Activated naive CD8-positive, alpha-beta T cell treated with anti-CD3 and anti-CD28 coated beads, Interleukin-2, amount 10 ng/mL, durations not matched to agents 7 days and 5 days (primary cell): Measurements from ENCODE around the gene UBE2C. TPM values are rescaled to one million over a fixed set of nuclear protein-coding genes. Genes with fewer than 3 reads are reported as not detected.
"Not testable (repeated sequence)": the region's sequence is repeated elsewhere in the genome, so short reads cannot be mapped to it uniquely, and the experiment has no call there.

Source experiments
- ATAC-seq: fragments of 150-1000 bp; cut with Tn5 transposase; one replicate; pipeline ENCODE4 v1.10.0; 2021; ENCODE audit warnings: low read depth, moderate library complexity
- POLR2A ChIA-PET: fragments of 350-600 bp; sonication (Branson Sonifier 250); formaldehyde crosslinking; loops from one replicate; lab custom pipeline; 2021; ENCODE audit warnings: antibody characterized with exemption; lab: Charles Lee
- DNase-seq: peaks from one replicate; pipeline ENCODE4 v3.0.0; 2021
- H3K27ac Mint-ChIP-seq: one replicate; pipeline ENCODE4 v1.8.0; 2022; ENCODE audit warnings: mild to moderate bottlenecking, mixed read lengths
- H3K27me3 Mint-ChIP-seq: one replicate; pipeline ENCODE4 v1.8.0; 2022; ENCODE audit warnings: mild to moderate bottlenecking, moderate library complexity, mixed read lengths
- H3K36me3 Mint-ChIP-seq: one replicate; pipeline ENCODE4 v1.8.0; 2021; ENCODE audit warnings: mild to moderate bottlenecking, mixed read lengths
- H3K4me1 Mint-ChIP-seq: one replicate; pipeline ENCODE4 v1.8.0; 2021; ENCODE audit warnings: mixed read lengths
- H3K4me3 Mint-ChIP-seq: one replicate; pipeline ENCODE4 v1.8.0; 2022; ENCODE audit warnings: mild to moderate bottlenecking, moderate library complexity, mixed read lengths
- H3K9me3 Mint-ChIP-seq: one replicate; pipeline ENCODE4 v1.8.0; 2021; ENCODE audit warnings: mixed read lengths
- total RNA-seq, 2 experiments: library from RNA; stranded (reverse); gene quantifications; one replicate each; pipeline ENCODE4 v1.2.3, GENCODE V29; 2021

UBE2C gene
- total RNA-seq, 2 experiments from 2014 or later = 153 to 154 TPM

DNA sequence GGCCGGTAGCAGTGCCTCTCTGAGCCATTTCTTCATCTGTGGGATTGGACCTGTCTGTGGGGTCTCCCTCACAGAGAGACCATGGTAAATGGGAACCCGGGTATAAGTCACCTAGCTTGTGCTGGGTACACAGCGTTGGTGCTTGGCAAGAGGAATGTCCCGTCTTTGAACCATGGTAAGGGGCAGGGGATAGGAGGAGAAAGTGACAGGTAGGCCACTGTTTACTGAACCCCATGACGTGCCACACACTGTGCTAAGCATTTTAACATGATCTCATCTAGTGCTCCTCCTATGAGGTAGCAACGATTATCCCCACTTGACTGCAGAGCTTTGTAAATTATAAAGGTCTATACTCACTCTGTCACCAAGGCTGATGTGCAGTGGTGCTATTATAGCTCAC lies 15.3 kb downstream of the UBE2C start:
- no peak overlapping the region for H3K4me3 Mint-ChIP-seq
- ATAC-seq = no peak
- no peak overlapping the region for H3K27ac Mint-ChIP-seq
- peaks cover 17% of the 10 kb centered on the region for H3K4me1 Mint-ChIP-seq
- H3K36me3 Mint-ChIP-seq = peaks cover 2% of the 10 kb centered on the region
- POLR2A ChIA-PET = interaction anchor here (0.6 to 1.1 kb wide), 3 partner anchors 10 to 535 kb away, joined by 3 to 4 read pairs (median 3); no protein-coding TSS in a partner anchor
- H3K27me3 Mint-ChIP-seq = peaks cover 34% of the 10 kb centered on the region
- no peaks in the 10 kb centered on the region for H3K9me3 Mint-ChIP-seq
- no peak for DNase-seq

DNA sequence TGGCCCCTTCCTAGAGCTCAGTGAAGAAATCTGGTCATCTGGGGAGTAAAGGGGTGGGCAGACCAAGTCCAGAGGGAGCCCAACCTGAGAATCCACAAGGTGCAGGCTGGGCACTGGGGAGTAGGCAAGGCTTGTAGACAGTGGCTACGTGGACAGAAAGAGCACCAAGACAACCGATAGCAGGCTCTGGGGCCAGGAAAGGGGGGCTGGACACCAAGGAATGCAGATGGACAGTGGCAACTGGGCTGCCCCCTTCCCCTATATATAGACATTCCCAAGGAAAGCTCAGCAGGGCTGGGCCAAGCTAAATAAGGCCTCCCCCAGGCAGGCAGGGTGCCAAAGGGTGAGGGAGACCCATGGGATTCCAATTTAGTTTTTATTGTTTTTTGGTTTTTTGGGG lies 16.1 kb downstream of the UBE2C start:
- H3K27ac Mint-ChIP-seq = no peak overlapping the region

DNA sequence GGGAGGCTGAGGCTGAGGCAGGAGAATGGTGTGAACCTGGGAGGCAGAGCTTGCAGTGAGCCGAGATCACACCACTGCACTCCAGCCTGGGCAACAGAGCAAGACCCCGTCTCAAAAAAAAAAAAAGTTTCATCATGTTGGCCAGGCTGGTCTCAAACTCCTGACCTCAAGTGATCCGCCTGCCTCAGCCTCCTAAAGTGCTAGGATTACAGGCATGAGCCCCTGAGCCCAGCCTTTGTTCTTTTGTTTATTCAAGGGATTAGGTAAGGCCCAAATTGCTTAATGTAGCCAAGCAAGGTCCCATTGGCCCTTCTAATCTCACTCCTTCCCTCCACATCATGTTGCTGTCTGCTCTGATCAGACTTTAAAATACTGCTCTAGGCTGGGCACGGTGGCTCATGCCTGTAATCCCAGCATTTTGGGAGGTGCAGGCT lies 17.2 kb downstream of the UBE2C start:
- DNase-seq, H3K36me3 Mint-ChIP-seq, H3K9me3 Mint-ChIP-seq, H3K27ac Mint-ChIP-seq, H3K4me3 Mint-ChIP-seq, ATAC-seq, POLR2A ChIA-PET, H3K4me1 Mint-ChIP-seq: not testable (repeated sequence)
- H3K27me3 Mint-ChIP-seq = peaks cover 15% of the 10 kb centered on the region

More for the DNA sequence above, 16.1 kb downstream of the UBE2C start:
- H3K36me3 Mint-ChIP-seq = peaks cover 2% of the 10 kb centered on the region
- ATAC-seq (no peak), DNase-seq (no peak)
- no peak overlapping the region for H3K4me3 Mint-ChIP-seq
- peaks cover 21% of the 10 kb centered on the region for H3K4me1 Mint-ChIP-seq
- POLR2A ChIA-PET = interaction anchor here (0.9 to 1.1 kb wide), 2 partner anchors 10 to 46 kb away, joined by 3 to 4 read pairs; no protein-coding TSS in a partner anchor
- peaks cover 25% of the 10 kb centered on the region for H3K27me3 Mint-ChIP-seq
- no peaks in the 10 kb centered on the region for H3K9me3 Mint-ChIP-seq

DNA sequence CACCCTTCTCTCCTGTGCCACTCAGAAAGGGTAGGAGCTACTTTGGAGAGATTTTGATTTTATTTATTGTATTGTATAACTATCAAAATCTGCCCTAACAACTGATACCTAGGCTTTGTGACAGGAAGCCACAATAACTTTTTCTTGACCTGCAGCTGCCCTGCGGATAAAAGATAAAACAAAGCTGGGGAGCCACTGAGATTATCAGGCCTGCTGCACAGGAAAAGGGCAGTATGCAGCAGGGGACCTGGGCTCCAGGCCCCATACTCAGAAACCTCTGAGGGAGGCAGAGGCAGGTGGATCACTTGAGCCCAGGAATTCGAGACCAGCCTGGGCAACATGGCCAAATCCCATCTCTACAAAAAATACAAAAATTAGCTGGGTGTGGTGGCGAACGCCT lies 20.2 kb downstream of the UBE2C start:
- Mint-ChIP-seq H3K36me3 (no peaks in the 10 kb centered on the region), H3K27ac (no peak overlapping the region), H3K27me3 (peaks cover 11% of the 10 kb centered on the region), H3K4me1 (peaks cover 8% of the 10 kb centered on the region), H3K4me3 (peak overlapping the region; percentile 80), H3K9me3 (no peaks in the 10 kb centered on the region)
- ATAC-seq = no peak
- DNase-seq = no peak
- POLR2A ChIA-PET = interaction anchor here (0.6 to 2.1 kb wide), 6 partner anchors 10 to 52 kb away, joined by 3 to 6 read pairs (median 3); partner anchors contain the start of gene ACOT8

DNA sequence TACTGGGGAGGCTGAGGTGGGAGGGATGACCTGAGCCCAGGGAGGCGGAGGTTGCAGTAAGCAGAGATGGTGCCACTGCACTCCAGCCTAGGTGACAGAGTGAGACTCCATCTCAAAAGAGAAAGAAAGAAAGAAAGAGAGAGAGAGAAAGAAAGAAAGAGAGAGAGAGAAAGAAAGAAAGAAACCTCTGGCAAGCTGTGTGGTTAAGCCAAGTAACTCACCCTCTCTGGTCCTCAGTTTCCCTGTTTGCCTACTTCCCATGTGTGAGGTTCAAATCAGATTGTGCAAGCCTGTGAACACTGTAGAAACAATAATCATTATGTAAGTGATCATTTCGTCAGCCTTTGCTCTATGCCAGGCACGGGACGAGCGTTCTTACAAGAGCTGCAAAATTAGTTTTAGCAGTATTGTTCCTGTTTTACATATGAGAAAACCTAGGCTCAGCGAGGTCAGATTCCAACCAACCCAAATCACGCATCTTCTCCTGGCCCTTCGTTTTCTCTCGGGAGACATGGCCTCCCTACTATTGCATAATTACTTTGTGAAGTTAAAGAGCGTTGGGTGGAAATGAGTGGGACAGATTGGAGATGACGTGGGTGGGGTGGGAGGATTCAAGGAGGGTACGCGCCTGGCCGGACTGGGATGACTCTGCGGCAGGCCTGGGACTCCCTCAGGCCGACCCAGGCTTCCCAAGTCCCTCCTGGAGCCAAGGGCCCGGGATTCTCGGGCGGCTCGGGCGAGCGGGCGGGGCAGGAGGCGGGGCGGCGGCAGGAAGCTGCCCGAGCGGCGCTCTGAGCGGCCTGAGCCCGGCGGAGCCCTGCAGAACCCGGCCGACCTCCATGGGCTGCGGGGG lies 20.8 kb downstream of the UBE2C start, which contains the start of gene SNX21:
Gene SNX21, plus strand, starts transcription at position 770 of the 853 bp plus-strand sequence. CDS start 121 bp downstream, outside the sequence.
- peaks cover 8% of the 10 kb centered on the region for H3K27me3 Mint-ChIP-seq
- H3K4me1 Mint-ChIP-seq = peaks cover 8% of the 10 kb centered on the region
- peak within 1 kb of the TSS; percentile 67 for H3K27ac Mint-ChIP-seq
- DNase-seq (peak; percentile 67), ATAC-seq (peak; percentile 82)
- H3K36me3 Mint-ChIP-seq = no peaks in the 10 kb centered on the region
- peak within 1 kb of the TSS; percentile 80 for H3K4me3 Mint-ChIP-seq
- H3K9me3 Mint-ChIP-seq = no peaks in the 10 kb centered on the region
- POLR2A ChIA-PET = interaction anchor here (0.6 to 2.1 kb wide), 12 partner anchors 9 to 100 kb away, joined by 3 to 7 read pairs (median 4); partner anchors contain the start of genes ACOT8, UBE2C and ZSWIM3

DNA sequence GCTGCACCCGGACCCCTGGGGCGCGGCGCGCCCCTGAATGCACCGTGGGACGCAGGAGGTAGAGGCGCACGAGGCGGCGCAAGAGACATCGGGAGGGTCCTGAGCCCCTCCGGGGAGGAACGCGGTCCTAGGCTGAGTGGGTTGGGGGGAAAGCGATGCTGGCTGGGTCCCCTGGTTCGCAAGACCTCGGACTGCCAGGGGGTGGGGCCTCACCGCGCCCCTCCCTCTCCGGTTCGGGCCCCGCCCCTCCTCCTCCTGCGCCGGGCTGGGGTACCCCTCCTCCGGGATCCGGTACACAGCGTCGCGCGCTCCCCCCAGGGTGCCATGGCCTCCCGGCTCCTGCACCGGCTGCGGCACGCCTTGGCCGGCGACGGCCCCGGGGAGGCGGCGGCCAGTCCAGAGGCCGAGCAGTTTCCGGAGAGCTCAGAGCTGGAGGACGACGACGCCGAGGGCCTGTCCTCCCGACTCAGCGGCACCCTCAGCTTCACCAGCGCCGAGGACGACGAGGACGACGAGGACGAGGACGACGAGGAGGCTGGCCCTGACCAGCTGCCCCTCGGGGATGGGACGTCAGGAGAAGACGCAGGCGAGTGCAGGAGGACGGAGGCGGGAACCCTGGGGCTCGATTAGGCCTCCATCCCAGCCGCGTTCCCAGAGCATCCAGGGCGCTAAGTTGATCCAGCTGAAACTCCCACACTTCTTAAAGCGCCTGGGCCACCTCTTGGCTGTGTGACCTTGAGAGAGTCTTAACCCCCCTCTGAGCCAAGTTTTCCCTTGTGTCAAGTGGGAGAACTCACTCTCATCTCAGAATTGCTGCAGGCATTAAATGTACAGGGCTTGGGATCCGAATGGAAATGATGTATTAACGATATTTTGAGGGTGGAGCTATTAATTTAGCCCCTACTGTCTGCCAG lies 21.7 kb downstream of the UBE2C start:
- DNase-seq = peak; percentile 71
- peak; percentile 69 for ATAC-seq
- Mint-ChIP-seq H3K4me1 (peaks cover 8% of the 10 kb centered on the region), H3K4me3 (peak overlapping the region; percentile 80), H3K27me3 (peaks cover 5% of the 10 kb centered on the region), H3K9me3 (no peaks in the 10 kb centered on the region), H3K36me3 (no peaks in the 10 kb centered on the region), H3K27ac (no peak overlapping the region)
- POLR2A ChIA-PET = interaction anchor here (0.5 to 2.1 kb wide), 11 partner anchors 8 to 124 kb away, joined by 3 to 7 read pairs (median 4); partner anchors contain the start of genes ACOT8, PCIF1, UBE2C and ZSWIM3

DNA sequence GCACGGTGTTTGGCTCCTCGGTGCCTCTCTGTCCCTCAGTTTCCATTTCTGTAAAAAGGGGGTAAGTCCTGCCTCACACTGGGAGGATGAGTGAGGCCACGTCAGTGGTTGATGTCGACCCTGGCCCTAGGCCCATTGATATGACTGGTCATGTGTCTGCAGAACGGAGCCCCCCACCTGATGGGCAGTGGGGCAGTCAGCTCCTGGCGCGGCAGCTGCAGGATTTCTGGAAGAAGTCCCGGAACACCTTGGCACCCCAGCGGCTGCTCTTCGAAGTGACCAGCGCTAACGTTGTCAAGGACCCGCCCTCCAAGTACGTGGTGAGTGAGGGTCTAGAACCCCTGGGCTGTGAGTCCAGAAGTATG lies 22.3 kb downstream of the UBE2C start:
- POLR2A ChIA-PET = interaction anchor here (0.9 to 2.1 kb wide), 4 partner anchors 12 to 100 kb away, joined by 3 to 7 read pairs (median 5); partner anchors contain the start of genes ACOT8, PCIF1 and ZSWIM3
- Mint-ChIP-seq H3K27ac (no peak overlapping the region), H3K4me1 (peaks cover 8% of the 10 kb centered on the region), H3K36me3 (no peaks in the 10 kb centered on the region), H3K9me3 (no peaks in the 10 kb centered on the region), H3K4me3 (peak overlapping the region; percentile 80), H3K27me3 (peaks cover 5% of the 10 kb centered on the region)
- ATAC-seq (no peak), DNase-seq (no peak)

DNA sequence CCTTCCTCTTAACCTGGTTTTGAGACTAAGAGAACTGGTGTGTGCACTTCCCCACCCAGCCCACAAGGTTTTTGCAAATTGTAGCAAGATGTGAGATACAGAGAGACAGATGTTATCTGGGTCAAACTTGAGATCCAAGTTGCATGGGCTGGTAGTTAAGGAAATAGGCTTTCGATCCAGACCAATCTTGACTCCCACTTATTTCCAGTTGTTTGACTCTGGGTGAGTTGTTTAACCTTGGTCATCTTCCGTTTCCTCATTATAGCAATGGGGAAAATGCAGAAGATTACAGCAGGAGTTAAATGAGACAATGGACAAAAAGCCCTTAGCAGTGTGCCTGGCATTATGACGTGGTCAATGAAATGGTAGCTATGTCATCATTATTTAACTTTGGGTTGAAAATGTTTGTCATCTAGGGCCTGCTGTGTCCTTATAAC lies 22.9 kb downstream of the UBE2C start:
- ATAC-seq = no peak
- Mint-ChIP-seq H3K36me3 (no peaks in the 10 kb centered on the region), H3K9me3 (no peaks in the 10 kb centered on the region), H3K27me3 (peaks cover 4% of the 10 kb centered on the region), H3K4me3 (peak overlapping the region; percentile 80), H3K27ac (no peak overlapping the region), H3K4me1 (peaks cover 8% of the 10 kb centered on the region)
- POLR2A ChIA-PET = no interaction called here
- no peak for DNase-seq

DNA sequence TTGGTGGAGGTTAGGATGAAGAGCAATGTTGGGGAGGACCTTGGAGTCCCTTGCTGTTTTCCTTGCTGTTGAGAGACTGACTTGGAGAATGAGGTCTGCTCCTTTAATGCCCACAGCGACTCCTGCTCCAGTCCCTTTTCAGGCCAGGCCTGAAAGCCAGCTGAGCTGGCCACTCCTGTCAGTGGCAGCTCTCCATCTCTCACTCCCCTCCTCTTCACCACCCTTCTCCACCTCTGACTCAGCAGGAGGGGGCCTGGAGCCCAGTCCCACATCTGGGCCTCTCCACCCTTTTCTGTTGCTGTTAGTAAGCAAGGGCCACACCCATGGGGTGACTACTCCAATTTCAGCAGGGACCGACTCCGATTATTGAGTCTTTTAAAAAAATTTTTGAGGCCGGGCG lies 23.4 kb downstream of the UBE2C start:
- no peak for ATAC-seq
- peaks cover 8% of the 10 kb centered on the region for H3K4me1 Mint-ChIP-seq
- H3K27me3 Mint-ChIP-seq = peaks cover 4% of the 10 kb centered on the region
- no peak overlapping the region for H3K4me3 Mint-ChIP-seq
- H3K36me3 Mint-ChIP-seq = no peaks in the 10 kb centered on the region
- H3K27ac Mint-ChIP-seq = no peak overlapping the region
- no peaks in the 10 kb centered on the region for H3K9me3 Mint-ChIP-seq
- POLR2A ChIA-PET = no interaction called here
- DNase-seq = no peak

DNA sequence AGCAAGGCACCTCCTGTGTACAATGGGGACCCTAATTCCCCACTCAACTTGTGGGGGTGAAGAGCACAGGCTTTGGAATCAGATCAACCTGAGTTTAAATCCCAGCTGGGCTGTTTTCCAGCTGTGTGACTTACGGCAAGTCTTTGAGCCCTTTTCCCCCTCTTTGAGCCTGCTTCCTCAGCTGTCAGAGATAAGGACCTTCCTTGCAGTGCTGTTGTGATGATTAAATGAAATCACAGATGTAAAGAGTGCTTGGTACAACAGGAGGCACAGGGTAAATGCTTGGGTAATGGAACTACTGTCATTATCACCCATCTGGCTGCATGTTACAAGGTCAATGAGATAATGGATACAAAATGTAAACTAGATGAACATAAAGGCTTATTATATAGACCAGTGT lies 24.4 kb downstream of the UBE2C start:
- Mint-ChIP-seq H3K36me3 (no peaks in the 10 kb centered on the region), H3K4me3 (no peak overlapping the region), H3K9me3 (no peaks in the 10 kb centered on the region), H3K27me3 (peaks cover under 1% of the 10 kb centered on the region), H3K27ac (no peak overlapping the region), H3K4me1 (peaks cover 8% of the 10 kb centered on the region)
- DNase-seq (no peak), ATAC-seq (no peak)
- POLR2A ChIA-PET = no interaction called here

DNA sequence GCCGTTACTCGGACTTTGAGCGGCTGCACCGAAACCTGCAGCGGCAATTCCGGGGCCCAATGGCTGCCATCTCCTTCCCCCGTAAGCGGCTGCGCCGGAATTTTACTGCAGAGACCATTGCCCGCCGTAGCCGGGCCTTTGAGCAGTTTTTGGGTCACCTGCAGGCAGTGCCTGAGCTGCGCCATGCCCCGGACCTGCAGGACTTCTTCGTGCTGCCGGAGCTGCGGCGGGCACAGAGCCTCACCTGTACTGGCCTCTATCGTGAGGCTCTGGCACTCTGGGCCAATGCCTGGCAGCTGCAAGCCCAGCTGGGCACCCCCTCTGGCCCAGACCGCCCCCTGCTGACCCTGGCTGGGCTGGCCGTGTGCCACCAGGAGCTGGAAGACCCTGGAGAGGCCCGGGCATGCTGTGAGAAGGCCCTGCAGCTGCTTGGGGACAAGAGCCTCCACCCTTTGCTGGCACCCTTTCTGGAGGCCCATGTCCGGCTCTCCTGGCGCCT lies 28.3 kb downstream of the UBE2C start:
- Mint-ChIP-seq H3K9me3 (no peaks in the 10 kb centered on the region), H3K27ac (no peak overlapping the region), H3K4me1 (no peaks in the 10 kb centered on the region), H3K4me3 (no peak overlapping the region), H3K27me3 (no peaks in the 10 kb centered on the region), H3K36me3 (peaks cover 7% of the 10 kb centered on the region)
- POLR2A ChIA-PET = interaction anchor here (2.3 kb wide), 1 partner anchor 16 kb away, joined by 6 read pairs; the partner anchor contains the start of gene ACOT8
- ATAC-seq (no peak), DNase-seq (no peak)

DNA sequence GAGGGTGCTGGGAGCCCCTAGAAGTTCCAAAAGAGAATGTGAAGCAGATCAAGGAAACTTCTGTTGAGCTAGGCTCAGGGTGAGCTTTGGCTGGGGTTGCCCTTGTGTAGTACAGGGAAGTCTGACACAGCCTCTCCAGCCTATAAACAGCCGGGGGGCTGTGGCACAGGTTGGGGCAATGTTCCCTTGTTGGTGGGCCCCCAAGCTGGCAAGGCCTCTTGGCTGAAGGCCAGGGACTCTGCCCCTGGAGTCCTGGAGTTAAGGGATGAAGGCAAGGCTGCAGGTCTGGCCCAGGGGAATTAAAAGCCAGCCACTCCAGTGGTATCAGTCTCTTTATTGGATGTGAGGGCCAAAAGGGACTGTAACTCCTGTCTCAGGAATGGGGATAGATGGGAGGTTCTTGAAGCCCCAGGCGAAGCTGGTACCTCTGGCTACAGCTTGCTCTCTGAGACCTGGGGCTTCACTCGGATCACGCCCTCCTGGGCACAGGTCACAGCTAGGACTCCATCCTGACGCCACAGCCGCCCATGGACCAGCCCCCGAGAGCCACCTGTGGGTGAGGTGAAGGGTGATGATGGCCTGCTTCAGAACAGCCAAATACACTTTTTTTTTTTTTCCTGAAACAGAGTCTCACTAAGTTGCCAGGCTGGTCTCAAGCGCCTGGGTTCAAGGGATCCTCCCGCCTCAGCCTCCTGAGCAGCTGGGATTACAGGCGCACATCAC lies 29.1 kb downstream of the UBE2C start:
- ATAC-seq (no peak), DNase-seq (no peak)
- Mint-ChIP-seq H3K27me3 (no peaks in the 10 kb centered on the region), H3K36me3 (peaks cover 8% of the 10 kb centered on the region), H3K9me3 (no peaks in the 10 kb centered on the region), H3K4me1 (no peaks in the 10 kb centered on the region), H3K4me3 (no peak overlapping the region), H3K27ac (no peak overlapping the region)
- POLR2A ChIA-PET = interaction anchor here (1.2 to 2.3 kb wide), 3 partner anchors 9 to 15 kb away, joined by 3 to 6 read pairs (median 6); partner anchors contain the start of genes ACOT8, SNX21 and ZSWIM3
